NCI-H2029 (cell line): ENCODE data around the gene THSD4.

ENCODE experiments used
- DNase-seq: peaks from one replicate; lab custom pipeline; 2025; lab: John Stamatoyannopoulos, UW

Gene THSD4

DNA sequence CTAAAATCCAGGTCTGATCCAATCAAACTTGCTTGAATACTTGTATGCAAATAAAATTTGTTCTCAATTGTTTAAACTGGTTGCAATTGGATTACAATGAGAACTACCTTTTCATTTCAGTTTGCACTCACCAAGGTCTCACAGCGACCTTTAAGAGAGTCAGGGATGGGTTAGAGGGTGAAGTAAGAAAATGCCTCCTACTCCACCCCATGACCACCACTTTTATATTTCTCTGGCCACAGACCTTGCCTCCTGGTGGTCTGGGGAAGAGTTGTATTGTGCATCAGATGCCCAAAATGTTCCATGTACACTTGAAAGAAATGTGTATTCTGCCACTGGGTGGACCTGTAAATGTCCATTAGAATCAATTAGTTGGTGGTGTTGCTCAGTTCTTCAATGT is 16.4 kb upstream of the THSD4 start:
- DNase-seq: no peak

DNA sequence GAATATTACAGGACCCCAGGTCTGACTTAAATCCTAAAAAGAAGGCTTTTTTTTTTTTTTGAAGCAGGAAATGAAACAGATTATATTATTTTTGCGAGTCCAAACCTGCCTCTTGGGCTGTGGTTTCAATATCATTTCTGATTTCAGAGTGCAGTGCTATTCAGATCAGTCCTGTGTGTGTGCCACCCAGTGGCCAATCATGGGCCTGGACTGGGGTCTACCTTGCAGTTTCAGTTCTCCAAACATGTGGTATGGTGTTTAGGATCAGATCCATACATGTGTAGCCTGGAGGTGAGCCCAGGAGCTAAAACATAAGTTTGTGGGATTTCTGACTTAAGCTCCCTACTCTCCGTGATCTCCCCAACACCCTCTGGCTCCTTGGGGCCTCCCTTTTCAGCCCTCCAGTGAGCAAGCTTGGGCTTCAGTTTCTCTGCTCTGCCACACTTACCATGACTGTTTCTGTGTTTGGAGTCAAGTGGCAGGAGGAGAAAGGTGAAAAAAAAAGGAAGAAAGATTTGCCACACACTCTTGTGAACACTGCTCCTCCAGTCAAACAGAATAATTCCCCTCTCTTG is 12.1 kb upstream of the THSD4 start:
- DNase-seq: no peak

DNA sequence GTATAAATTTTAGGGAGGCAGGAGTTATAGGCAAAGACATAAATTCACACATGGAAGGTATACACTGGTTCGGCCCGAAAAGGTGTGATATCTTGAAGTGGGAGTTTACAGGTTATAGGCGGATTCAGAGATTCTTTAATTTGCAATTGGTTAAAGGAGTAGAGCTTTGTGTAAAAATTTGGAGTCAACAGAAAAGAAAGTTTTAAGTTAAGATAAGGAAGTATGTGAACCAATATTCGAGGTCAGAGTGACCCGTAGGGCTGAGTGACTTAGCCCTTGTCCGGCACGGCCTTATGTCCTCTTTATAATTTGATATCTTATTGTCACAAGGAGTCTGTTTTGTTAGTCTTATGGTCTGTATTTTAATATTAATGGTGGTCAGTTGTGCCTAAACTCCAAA is 10.6 kb upstream of the THSD4 start:
- DNase-seq: no peak

DNA sequence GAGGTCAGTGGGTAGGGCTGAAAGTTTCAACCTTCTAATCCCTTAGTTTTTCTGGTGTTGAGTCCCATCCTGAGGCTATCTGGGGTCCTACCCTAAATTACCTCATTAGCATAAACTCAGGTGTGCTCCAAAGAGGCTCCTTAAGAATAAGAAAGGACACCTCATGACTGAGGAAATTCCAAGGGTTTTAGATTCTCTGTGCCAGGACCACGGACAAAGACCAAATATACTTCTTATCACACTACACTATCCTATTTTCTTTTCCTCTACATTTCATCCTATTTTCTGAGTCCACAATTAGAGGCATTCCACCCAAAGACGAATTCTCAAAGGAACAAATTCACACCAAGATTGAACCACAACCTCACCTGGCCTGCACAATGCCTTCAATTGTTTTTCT is 9.8 kb upstream of the THSD4 start:
- DNase-seq: no peak

DNA sequence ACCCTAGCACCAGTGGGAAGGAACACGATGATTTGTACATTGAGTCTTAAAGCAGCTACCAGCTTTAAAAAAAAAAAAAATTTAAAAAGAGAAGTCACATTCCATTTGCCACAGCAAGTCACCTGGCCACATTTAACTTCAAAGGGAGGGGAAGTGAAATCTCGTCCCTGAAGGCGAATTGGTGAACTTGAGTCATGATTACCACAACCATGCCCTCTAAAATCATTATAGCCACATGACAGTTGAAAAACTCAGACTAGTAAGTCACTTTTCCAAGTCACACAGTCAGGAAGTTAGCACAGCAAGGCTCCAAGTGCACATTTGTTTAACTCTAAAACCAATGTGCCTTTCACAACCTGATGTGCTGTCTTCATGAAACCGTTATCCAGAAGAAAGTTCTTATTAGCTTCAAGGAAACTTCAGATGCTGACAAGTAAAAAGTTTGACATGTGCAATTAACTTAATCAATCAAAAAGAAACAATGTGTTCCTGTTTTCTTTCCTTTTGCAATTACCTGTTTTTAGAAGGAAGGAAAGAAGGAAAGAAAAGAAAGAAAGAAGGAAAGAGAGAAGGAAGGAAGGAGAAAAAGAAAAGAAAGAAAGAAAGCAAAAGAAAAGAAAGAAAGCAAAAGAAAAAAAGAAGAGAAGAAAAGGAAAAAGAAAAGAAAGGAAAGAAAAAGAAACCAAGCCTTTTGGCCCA is 8.3 kb upstream of the THSD4 start:
- no peak for DNase-seq

DNA sequence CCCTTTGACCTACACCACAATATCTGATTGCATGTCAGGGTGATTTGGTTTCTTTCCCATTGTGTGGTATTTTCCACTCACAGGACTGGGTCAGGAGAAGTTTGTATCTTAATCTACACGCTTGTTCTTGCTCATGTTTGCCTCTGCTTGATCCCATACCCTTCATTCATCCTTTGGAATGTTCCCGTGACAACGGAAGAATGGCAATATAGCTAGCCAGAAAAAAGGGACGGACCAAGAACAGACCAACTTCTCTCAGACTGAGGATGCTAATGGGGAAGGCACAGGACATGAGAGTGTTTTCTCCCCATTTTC is 7.8 kb upstream of the THSD4 start:
- DNase-seq: no peak

DNA sequence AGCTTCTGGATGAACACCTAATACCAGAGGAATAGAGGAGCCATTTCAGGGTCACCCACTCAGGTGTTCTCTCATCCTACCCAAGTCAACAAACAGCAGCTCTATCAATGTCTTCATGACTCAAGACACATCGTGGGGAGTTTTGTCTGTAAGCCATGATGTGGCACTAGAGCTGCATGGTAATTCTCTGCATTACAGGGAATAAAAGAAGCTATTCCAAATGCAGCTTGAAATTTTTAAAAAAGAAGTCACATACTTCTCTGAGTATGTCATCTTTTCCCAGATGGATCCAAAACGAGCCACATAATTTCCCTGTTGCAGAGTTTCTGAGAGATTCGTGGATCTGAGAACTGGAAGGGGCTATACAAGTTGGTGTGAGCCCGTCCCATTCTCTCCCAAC is 6.1 kb upstream of the THSD4 start:
- no peak for DNase-seq

DNA sequence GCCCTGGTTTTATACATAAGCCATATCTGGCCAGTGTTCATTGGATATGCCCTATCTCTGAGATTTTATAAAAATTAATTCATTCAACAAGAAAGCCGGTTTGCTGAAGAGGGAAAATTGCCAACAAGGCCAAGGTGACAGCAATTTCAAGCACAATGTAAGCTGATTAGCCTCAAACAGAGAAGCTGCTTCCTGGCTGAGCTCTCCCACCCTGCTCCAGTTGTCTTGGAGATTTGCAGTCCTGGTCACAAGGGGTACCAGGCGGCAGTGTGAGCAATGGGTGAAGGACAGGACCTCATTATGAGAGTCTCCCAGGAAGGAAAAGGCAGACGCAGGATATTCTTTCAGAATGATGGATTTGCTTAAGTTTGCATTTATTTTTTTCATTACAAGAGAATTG is 5.4 kb upstream of the THSD4 start:
- no peak for DNase-seq

DNA sequence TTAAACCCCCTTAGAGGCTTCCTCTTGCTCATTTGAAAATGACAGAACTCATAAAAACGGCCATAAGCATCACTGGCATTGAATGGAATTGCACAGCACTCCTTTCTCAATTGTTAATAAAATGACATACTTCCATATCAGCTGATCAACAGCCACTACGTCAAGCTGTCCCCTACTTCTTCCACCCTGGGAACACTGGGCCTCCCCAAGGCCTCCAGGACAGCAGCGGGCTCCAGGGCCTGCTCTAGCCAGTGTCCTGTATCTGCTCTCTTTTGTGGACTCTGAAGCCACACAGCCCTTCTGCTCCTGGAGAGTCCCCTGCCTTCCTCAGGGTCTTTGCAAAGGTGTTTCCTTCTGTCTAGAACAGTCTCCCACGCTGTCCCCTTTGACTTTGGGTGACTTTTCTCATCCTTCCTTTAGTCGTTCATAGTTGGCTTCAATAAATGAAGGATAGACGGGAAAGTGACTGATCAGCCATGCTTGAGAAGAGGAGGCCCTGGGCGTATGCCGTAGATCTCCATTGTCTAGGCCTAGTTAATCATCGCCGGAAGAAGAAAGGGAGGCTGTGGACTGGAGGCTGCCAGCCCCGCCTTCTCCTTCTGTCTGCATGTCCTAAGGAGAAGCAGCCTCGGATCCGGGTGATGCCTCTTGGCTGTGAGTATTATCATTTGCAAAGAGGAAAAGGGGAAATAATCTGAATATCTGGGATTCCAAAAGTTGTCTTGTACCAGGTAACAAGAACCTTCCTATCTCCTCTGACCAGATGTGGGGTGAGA is 4.7 kb upstream of the THSD4 start:
- DNase-seq: no peak

DNA sequence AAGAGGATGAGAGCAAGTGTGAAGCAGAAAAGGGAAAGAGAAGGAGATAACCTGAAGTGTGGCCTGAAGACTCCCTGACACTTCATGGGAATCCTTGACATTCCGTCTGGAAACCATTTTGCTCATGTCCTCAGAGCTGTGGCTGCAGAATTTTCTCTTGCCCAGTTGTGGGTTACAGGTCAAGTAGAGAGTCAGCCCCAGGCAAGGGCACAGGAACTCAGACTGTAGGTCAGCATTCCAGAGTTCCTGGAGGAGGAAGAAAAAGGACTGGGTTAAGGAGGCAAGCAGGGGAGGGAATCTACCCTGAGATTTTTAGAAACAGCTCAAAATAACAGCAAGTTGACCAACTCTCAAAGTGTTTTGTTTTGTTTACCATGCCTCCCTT is 4.1 kb upstream of the THSD4 start:
- DNase-seq: no peak

DNA sequence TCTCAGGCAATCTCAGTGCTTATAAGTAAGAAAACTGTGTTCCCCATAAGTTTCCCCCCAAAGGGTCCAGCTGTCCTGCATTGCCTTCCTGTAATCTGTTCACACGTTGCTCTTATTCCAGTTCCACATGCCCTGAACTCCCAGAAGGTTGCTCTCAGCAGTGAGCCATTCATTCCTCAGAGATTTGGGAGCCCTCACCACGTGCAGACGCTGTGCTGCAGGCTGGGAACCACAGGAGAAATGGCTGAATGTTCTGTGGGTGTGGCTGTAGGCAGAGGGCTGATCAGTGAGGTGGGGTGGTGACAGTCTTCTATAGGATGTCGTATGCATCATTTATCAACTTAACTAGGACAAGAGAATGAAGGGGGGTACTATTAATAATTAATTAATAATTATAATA is 3.3 kb upstream of the THSD4 start:
- DNase-seq: no peak

DNA sequence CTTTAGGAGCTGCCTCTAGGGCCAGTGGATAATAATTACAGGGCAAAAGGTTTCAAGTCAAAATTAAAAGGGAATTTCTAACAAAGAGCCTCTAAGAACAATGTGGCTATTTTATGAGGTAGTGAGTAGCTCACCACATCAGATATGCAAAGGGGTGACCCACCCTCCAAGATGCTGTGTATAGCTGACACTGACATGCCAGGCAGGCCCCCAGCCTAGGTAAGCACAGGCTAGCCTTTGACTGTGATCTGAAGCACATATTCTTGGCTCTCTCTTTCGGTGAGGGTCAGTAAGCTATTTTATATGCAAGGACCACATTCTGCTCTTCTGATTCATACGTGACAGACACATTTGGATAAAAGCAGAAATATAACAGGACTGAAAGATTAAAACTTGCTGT is 2.8 kb upstream of the THSD4 start:
- no peak for DNase-seq

DNA sequence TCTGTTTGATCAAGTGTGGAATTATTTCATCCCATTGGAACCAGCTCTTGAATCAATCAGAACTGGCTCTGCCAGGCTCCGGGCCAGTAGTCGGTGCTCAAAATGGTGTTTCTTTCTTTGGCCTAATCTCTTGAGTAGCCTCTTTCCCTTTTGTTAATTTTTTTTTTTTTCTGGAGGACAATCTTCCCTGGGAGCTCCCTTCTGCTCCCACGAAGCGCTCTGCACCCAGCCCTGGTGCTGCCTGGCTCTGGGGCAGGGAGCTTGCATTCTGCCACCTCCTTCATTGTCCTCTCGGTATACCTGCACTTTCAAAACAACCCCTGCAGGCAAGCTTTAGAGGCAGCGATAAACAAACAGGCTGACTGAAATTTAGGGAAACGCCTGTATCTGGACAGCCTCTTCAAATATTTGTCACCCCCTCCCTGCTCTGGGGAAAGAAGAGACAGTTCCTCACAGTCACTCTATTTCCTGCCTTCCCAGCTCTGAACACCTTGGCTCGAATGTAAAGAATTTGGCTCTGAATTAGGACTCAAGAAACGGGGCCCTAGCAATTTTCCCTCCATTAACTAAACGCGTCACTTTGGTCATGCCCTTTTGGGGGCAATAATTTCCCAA is 1.1 kb upstream of the THSD4 start:
- no peak for DNase-seq

DNA sequence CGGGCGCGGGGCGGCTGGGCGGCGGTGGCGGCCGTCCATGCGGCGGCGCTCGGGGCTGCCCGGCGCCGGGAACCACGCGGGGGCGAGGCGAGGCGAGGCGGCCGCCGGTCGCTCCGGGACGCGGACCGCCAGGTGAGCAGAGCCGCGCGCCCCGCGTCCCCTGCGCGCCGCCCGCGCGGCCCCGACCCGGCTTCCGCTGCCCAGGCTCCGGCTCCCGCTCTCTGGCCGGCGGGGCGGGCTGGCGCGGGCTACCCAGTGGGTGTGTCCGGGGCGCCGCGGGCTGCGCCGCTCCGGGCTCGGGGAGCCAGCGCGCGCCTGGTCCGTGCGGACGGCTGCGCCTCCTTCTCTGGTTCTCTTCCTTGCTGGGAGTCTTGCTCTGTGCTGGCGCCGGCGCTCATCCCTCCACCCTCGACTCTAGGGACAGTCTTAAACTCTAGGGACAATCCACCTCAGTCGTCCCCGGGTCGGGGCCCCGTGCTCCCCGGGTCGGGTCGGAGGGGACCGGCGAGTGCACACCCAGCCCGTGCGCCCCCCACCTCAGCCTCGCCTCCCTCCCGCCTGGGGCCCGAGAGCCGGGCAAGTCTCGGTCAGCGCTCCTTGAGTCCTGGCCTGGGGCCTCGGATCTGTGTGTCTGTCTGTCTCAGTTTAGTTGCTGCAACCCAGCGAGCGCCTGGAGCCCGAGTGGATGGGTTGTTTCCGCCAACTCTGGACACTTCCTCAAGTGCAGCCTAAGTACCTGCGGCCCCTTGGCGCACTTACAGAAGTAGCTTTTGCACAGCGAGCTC is 488 bp downstream of the THSD4 start:
- no peak for DNase-seq

DNA sequence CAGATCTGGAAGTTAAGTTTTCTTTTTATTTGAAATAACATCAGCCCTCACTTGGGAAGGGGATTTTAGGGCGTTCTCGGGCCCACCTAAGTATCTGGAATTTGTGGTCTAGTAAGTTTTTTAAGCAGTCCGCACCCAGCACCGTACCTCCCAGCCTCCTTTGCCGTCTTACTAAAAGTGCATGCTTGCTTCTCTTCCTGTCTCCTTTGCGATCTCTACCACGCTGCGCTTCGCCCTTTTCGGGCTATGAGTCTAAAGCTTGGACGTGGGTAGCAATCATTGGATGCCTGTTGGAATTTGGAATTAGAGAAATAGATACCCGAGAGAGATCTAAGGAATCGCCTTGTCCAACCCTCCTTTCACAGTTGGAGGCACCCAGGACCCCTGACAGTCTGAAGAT is 1.1 kb downstream of the THSD4 start:
- no peak for DNase-seq

DNA sequence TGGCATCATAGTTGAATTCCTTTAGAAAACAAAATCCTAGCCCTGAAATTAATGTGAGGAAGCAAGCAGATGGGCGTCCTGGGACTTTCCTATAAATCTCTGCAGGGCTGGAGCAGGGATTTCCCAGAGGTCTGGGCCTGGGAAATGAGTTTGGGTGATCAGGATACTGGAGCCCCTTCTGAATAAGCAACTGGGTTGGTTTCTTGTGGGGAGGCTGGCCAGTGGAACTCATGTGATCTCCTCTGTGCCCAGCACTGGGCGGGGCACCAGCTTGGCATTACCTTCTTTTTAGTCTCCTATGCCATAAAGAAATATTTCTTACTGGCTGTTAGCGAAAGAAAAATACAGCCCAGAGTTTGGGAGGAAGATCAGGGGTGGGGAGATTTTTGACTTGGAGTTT is 1.7 kb downstream of the THSD4 start:
- no peak for DNase-seq

DNA sequence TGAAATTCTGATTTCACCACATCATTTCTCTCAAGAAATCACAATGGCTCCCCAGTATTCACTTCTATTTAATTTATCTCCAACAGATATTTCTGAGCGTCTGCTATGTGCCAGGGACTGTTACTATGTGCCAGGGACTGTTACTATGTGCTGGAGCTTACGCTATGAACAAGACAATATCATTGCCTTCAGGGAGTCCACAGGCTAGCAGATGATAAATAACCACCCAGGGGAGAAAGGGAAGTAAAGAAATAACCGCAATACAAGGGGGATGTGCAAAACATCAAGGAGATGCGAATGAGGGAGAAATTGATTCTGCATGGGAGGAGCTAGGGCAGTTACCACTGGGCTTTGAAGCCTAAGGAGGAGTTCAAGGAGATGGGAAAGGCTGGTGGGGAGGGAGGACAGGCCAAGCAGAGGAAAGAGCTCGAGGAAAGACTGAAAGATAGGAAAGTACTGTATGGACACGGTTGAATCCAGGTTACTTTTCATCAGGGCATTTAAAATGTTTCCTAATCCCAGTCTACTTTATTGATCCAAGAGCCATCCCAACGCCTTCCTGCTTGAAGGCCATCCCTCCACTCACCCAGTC is 2.5 kb downstream of the THSD4 start:
- DNase-seq: no peak

DNA sequence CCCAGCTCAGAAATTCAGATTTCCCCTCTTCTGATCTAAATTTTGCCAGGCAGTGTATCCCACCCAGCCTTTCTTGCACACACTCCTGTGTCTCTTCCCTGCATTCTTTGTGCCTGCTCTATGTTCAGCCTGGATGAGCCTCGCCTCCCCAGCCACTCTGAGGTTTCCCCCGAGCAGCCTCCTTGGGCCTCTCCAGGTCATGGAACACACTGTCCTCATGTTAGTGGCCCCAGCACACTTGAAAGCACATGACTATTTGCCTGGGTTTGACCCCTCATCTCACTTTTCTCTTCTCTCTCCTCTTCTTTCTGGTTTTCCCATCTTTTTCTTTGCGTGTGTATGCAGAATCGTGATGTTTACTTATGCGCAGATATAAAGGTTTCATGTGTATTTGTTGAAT is 3.1 kb downstream of the THSD4 start:
- DNase-seq: no peak

DNA sequence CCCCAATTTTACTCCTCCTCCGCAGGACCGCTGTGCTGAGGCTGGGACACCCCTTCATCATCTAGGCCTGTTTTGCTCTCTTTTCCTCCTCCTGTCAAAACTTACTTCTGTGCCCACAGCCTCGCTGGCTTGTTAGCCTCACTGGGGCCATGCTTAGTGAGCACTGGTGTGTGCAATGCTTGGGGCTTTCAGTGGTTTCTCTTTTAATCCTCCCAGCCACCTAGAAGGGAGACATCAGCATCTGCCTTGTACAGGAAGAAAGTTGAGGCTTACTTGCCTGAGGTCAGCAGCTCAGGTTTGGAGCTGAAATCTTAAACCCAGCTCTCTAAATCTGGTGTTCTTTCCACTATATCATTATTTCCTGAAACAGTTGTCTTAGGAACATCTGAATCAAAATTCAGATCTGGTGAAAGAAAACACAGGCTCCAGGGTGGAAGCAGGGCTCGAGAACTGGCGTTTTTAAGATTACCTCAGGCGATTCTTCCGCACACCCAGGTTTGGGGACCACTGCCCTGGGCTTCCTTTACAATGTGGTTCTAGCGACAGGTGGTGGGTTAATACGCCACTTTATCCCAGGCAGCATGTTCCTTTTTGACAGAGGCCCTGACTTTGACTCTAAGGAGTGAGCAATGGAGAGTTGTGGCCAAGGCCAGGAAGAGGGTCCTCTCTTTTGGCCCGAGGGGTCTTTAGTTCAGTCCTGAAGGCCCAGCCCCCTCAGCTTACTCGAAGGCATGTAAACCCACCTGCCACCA is 3.8 kb downstream of the THSD4 start:
- no peak for DNase-seq

DNA sequence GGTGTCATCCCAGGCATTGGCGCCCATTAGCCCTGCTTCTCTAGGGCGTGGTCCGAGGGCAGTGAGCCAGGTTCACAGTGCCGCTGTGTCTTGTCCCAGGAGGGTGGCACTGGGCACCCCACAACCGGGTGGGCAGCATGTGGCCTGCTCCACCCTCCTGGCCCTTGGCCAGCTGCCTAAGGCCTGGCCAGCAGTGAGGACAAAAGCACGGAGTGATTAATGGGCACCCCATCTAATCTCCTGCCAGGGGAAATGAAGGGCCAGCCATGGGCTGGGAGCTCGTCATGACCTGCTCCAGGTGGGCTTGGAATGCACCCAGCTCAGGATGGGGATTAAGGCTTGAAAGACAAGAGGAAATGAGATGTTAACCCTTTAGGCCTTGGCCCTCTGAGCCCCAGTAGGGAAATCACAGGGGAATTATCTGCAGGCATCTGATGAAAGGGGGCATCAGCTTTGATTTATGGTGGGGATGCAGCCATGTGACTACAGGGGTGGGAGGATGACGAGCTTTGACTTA is 5.2 kb downstream of the THSD4 start:
- no peak for DNase-seq

DNA sequence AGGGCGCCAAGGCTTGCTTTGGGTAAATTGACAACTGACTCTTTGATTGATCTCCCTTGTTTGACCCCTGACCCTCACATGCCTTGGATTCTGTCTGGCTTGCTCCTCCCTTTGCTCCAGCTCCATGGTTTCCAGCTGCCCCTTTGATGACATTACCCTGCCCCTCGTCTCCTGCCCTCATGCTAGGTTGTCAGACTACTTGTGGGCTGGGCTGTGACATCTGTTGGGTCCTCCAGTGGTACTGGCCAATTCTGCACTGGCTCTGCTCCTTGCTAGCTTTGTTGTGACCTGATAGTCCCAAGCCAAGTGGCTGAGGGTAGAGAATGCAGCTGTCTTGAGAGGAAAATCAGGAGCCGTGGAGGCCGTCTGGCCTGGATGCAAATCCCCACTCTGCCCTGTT is 6.2 kb downstream of the THSD4 start:
- DNase-seq: no peak
